ENCODE measurements around the gene ERFE. TPM values are rescaled to one million over a fixed set of nuclear protein-coding genes. Genes with fewer than 3 reads are reported as not detected.
"Not testable (repeated sequence)": the region's sequence is repeated elsewhere in the genome, so short reads cannot be mapped to it uniquely, and the experiment has no call there.

The ERFE gene
- total RNA-seq = 1 to 10 TPM in 2 of 4 donors, under 1 TPM in 2; 0.46 to 3.3 (median 1.3) TPM

GRCh38 chr2:238158509-238159070 is at the start of gene ERFE:
Gene ERFE (plus strand): TSS chr2:238158970. CDS start chr2:238159008, 38 bp downstream.
- Histone ChIP-seq H3K27ac (peak within 1 kb of the TSS in 1 of 4 donors; percentile 29), H3K4me1 (peaks cover 18 to 20% of the 10 kb centered on the region in 2 donors), H3K4me3 (peak within 1 kb of the TSS; percentile 5 to 36 (median 22)), H3K27me3 (peaks cover 8 to 16% (median 14%) of the 10 kb centered on the region in 3 donors), H3K36me3 (no peaks in the 10 kb centered on the region), H3K9me3 (no peaks in the 10 kb centered on the region)
- in situ Hi-C loops (cut with MboI; ENCODE audit: low sequenced_read_pairs in 4 of 4) (no loop called here), intact Hi-C loops (cut with DNase I; ENCODE audit: low total_unique reads) (no loop called here)
- DNase-seq (peak in 1 of 2 donors; percentile 44), ATAC-seq (peak; percentile 35 to 43)
- peak in 1 of 2 donors; percentile 5 for TF ChIP-seq POLR2A (IDR thresholded peaks at IDR 0.05)
- peak in 2 of 5 experiments; percentile 58 to 69 for TF ChIP-seq CTCF (IDR thresholded peaks at IDR 0.05 in 4 of 5, conservative IDR thresholded peaks at IDR 0.05 in 1 of 5)

- no peaks in the 10 kb centered on the region for H3K9me3 ChIP-seq
- ATAC-seq (no peak), DNase-seq (no peak)
- H3K27me3 ChIP-seq = peaks cover 0 to 3% (median 0%) of the 10 kb centered on the region in 3 donors
- intact Hi-C loops (cut with DNase I; ENCODE audit: low total_unique reads) = no loop called here
- in situ Hi-C loops (cut with MboI; ENCODE audit: low sequenced_read_pairs in 4 of 4) = no loop called here
- H3K27ac ChIP-seq = no peak overlapping the region
- H3K36me3 ChIP-seq = no peaks in the 10 kb centered on the region
- TF ChIP-seq CTCF (IDR thresholded peaks at IDR 0.05 in 4 of 5, conservative IDR thresholded peaks at IDR 0.05 in 1 of 5) (no peak), POLR2A (IDR thresholded peaks at IDR 0.05) (no peak)
- peaks cover 5 to 6% of the 10 kb centered on the region in 2 donors for H3K4me1 ChIP-seq
- no peak overlapping the region for H3K4me3 ChIP-seq
These were observed 45.2 kb upstream of the ERFE start for GRCh38 chr2:238113611-238114010.

GRCh38 chr2:238114331-238114841 is 44.4 kb upstream of the ERFE start:
- in situ Hi-C loops (cut with MboI; ENCODE audit: low sequenced_read_pairs in 4 of 4) = no loop called here
- Histone ChIP-seq H3K27ac (no peak overlapping the region), H3K4me3 (no peak overlapping the region), H3K4me1 (no peaks in the 10 kb centered on the region), H3K36me3 (no peaks in the 10 kb centered on the region), H3K27me3 (peaks cover 0 to 3% (median 0%) of the 10 kb centered on the region in 3 donors), H3K9me3 (no peaks in the 10 kb centered on the region)
- TF ChIP-seq CTCF (IDR thresholded peaks at IDR 0.05 in 4 of 5, conservative IDR thresholded peaks at IDR 0.05 in 1 of 5) (no peak), POLR2A (IDR thresholded peaks at IDR 0.05) (no peak)
- ATAC-seq = no peak
- no peak for DNase-seq
- intact Hi-C loops (cut with DNase I; ENCODE audit: low total_unique reads) = no loop called here

- H3K27me3 ChIP-seq = peaks cover 0 to 3% (median 0%) of the 10 kb centered on the region in 3 donors
- no peaks in the 10 kb centered on the region for H3K9me3 ChIP-seq
- H3K4me3 ChIP-seq = no peak overlapping the region
- no peak for TF ChIP-seq CTCF (IDR thresholded peaks at IDR 0.05 in 4 of 5, conservative IDR thresholded peaks at IDR 0.05 in 1 of 5)
- no peak for TF ChIP-seq POLR2A (IDR thresholded peaks at IDR 0.05)
- no peaks in the 10 kb centered on the region for H3K36me3 ChIP-seq
- no peak for DNase-seq
- intact Hi-C loops (cut with DNase I; ENCODE audit: low total_unique reads) = no loop called here
- in situ Hi-C loops (cut with MboI; ENCODE audit: low sequenced_read_pairs in 4 of 4) = no loop called here
- ATAC-seq = no peak
- no peak overlapping the region for H3K27ac ChIP-seq
- no peaks in the 10 kb centered on the region for H3K4me1 ChIP-seq
These were observed 43.7 kb upstream of the ERFE start for GRCh38 chr2:238114851-238115660.

- H3K27me3 ChIP-seq; H3K4me3 ChIP-seq; H3K9me3 ChIP-seq; ATAC-seq; in situ Hi-C loops (cut with MboI; ENCODE audit: low sequenced_read_pairs in 4 of 4); H3K27ac ChIP-seq; DNase-seq; H3K36me3 ChIP-seq; H3K4me1 ChIP-seq; intact Hi-C loops (cut with DNase I; ENCODE audit: low total_unique reads): not testable (repeated sequence)
These were observed 43.1 kb upstream of the ERFE start for GRCh38 chr2:238115709-238116108.

All from gastrocnemius medialis (tissue), 4 donors.